Measurements from ENCODE around the gene ZNF275.

GRCh38 chrX:153320555-153321184, 13.3 kb upstream of the ZNF275 start:
- TF ChIP-seq CTCF (conservative IDR thresholded peaks at IDR 0.05; ENCODE audit: low read length) (no peak), EZH2phosphoT487 (IDR thresholded peaks at IDR 0.05; ENCODE audit: borderline replicate concordance, low read depth, low read length) (no peak)
